Activated CD8-positive, alpha-beta memory T cell treated with anti-CD3 and anti-CD28 coated beads, Interleukin-2, amount 50 U/mL, for 4 hours (primary cell): ENCODE data around the gene HOXA5.

ENCODE experiments used
- DNase-seq: peaks from one replicate; pipeline ENCODE4 v3.0.0-alpha.2; 2020

The HOXA5 gene

GRCh38 chr7:27147199-27148030 is 3.9 kb upstream of the HOXA5 start, which contains the start of gene HOXA6:
Gene HOXA6 (minus strand): TSS chr7:27147774. CDS start chr7:27147749, 25 bp downstream.
- no peak for DNase-seq

- no peak for DNase-seq
Measured at GRCh38 chr7:27146491-27147198, 3.2 kb upstream of the HOXA5 start.

GRCh38 chr7:27145914-27146412 is 2.5 kb upstream of the HOXA5 start:
- no peak for DNase-seq

- DNase-seq = no peak
Measured at GRCh38 chr7:27145165-27145913, 1.9 kb upstream of the HOXA5 start.

- no peak for DNase-seq
Measured at GRCh38 chr7:27144781-27145164, 1.3 kb upstream of the HOXA5 start.

GRCh38 chr7:27143950-27144780 is 684 bp upstream of the HOXA5 start:
- no peak for DNase-seq

- no peak for DNase-seq
Measured at GRCh38 chr7:27142580-27143022, 880 bp downstream of the HOXA5 start.

- DNase-seq = no peak
Measured at GRCh38 chr7:27141923-27142579, 1.4 kb downstream of the HOXA5 start.

GRCh38 chr7:27141137-27141922 is 2.2 kb downstream of the HOXA5 start:
- DNase-seq = no peak

GRCh38 chr7:27140126-27140857 is 3.2 kb downstream of the HOXA5 start:
- DNase-seq = no peak

- no peak for DNase-seq
Measured at GRCh38 chr7:27139334-27140125, 4.0 kb downstream of the HOXA5 start.

GRCh38 chr7:27138985-27139333 is 4.5 kb downstream of the HOXA5 start:
- no peak for DNase-seq

GRCh38 chr7:27138472-27138871 is 5.0 kb downstream of the HOXA5 start:
- no peak for DNase-seq

- DNase-seq = no peak
Measured at GRCh38 chr7:27137640-27138315, 5.7 kb downstream of the HOXA5 start.

GRCh38 chr7:27134392-27134791 is 9.1 kb downstream of the HOXA5 start:
- DNase-seq = no peak

GRCh38 chr7:27133409-27134231 is 9.9 kb downstream of the HOXA5 start:
- DNase-seq = no peak

GRCh38 chr7:27132978-27133377 is 10.5 kb downstream of the HOXA5 start:
- no peak for DNase-seq

- no peak for DNase-seq
Measured at GRCh38 chr7:27132214-27132613, 11.3 kb downstream of the HOXA5 start.
